ENCODE measurements around the gene RUFY4.

DNA sequence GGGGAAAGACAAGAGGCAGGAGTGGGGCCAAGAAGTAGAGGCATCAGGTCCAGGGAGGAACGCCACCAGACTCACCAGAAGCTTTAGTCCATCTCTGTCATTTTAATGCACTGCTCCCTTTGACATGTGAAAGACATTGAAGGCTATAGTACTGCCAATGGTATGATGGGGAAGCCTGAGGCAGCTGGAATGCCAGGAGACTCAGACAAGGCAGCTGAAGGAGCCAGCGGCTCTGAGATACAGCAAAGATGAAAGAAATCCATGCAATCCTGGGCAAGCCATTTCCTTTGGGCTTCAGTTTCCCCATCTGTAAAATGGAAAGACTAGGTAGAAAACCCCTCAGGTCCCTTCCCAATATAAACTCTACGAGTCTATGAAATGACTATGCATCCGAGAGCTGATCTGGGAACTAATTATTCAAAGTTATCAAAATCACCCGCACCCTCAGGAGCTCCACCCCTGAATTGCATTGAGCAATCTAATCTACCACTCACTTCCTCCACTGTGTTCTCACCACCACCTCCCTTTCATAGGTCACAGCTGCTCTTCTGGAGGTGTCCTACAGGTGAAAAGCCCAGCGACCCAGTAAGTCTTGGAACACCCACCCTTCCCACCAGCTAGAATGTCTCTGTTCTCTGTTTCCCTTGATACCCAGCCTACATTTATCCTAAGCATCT, 59.9 kb downstream of the RUFY4 start:
- TF ChIP-seq, protein P1, sequence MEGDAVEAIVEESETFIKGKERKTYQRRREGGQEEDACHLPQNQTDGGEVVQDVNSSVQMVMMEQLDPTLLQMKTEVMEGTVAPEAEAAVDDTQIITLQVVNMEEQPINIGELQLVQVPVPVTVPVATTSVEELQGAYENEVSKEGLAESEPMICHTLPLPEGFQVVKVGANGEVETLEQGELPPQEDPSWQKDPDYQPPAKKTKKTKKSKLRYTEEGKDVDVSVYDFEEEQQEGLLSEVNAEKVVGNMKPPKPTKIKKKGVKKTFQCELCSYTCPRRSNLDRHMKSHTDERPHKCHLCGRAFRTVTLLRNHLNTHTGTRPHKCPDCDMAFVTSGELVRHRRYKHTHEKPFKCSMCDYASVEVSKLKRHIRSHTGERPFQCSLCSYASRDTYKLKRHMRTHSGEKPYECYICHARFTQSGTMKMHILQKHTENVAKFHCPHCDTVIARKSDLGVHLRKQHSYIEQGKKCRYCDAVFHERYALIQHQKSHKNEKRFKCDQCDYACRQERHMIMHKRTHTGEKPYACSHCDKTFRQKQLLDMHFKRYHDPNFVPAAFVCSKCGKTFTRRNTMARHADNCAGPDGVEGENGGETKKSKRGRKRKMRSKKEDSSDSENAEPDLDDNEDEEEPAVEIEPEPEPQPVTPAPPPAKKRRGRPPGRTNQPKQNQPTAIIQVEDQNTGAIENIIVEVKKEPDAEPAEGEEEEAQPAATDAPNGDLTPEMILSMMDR (IDR thresholded peaks at IDR 0.05; ENCODE audit: low read depth, low read length): no peak
- no peak for TF ChIP-seq EZH2phosphoT487 (IDR thresholded peaks at IDR 0.05; ENCODE audit: low read depth)

All from OCI-LY3 (cell line).